Measurements from ENCODE around the gene DTNBP1. TPM values are rescaled to one million over a fixed set of nuclear protein-coding genes. Genes with fewer than 3 reads are reported as not detected.

The DTNBP1 gene
- total RNA-seq, 1 donor from 2014 or later, result 11.6 TPM

DNA sequence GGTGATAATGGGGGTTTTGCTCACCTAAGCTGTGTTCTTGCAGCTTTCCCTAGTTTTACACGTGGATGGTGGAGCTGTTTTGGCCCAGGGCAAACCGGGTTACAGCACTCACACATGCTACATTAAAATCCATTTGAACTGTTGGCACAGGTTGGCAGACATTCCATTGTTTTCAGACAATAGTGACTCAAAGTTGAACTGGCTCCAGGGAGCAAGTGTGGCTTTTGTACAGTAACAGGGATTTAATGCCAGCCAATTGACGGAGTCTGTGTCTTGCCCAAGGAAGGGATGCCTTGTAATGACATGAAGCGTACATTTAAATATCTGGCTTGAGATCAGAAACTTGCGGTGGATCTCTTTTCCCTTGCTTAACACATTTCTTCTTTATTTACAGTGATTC lies 183.1 kb downstream of the DTNBP1 start:
- peak; percentile 62 for DNase-seq

- no peak for DNase-seq
These were observed 185.1 kb downstream of the DTNBP1 start for GRCh38 chr6:15477746-15478145.

DNA sequence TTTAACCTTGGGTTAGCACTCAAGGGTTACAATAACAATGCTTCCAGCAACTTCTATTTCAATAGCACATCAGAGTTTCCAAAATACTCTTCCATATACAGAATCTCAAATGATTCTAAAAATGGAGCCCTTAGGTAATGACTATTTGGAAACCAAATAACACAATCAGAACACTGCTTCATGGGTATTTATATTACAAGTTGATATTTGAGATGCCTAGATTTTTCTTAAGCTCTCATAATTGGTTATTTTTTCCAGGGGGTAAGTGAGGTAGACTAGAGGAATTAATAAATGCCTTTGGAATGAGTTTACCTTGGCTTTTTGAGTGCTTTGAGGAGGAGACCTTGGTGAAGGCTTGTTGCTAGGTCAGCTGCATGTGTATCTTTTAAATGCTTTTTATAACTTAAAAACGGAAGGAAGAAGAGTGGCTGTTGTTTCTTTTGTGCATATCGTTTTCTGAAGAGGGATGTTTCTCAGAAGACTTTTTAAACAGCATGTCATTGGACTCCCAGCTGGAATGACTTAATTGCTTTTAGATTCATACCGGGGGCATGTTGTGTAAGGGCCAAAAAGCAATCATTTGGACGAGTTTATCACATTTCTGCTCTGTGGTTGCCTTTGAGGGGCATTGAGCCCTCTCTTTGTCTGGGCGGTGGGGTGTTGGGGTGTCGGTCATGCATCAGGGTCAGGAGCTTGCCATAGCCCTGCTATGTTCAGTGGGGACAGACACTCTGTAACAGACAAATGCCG lies 186.0 kb downstream of the DTNBP1 start:
- DNase-seq, result no peak

- DNase-seq, result no peak
These were observed 187.0 kb downstream of the DTNBP1 start for GRCh38 chr6:15475872-15476271.

DNA sequence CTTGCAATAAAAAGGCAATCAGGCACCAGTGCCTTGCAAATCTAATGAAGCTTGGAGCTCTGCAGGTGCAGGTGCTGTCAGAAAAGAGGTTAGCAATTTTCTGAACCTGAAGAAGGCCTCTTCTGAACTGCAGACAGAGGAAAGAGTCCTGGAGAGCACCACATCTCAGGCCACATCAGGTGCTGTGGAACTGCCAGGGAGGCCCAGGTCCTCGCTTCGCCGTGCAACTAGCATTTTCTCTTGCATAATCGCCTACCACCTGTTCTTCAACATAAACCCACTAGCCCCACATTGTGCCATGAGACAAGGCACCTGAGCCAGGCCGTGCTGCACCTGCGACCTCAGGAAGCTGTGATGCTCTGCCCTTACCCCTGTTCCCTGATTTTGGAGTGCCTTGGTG lies 187.6 kb downstream of the DTNBP1 start:
- DNase-seq, result no peak

DNA sequence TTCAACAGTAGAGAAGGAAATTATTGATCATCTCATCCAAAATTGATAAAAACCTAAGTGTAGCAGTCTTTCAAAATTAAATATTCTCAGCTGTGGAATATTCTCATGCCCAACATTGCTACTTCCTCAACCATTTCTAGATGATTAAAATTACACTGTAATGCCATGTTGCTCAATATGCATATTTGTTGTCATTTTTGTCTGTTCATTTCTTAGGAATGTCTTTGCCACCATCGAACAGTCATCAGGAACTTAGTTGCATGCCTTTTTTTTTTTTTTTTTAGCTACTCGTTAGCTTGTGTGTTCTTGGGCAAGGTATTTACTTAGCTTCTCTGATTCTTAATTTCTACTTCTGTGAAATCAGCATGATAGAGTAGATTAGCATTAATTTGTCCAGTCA lies 188.6 kb downstream of the DTNBP1 start:
- DNase-seq, result no peak

DNA sequence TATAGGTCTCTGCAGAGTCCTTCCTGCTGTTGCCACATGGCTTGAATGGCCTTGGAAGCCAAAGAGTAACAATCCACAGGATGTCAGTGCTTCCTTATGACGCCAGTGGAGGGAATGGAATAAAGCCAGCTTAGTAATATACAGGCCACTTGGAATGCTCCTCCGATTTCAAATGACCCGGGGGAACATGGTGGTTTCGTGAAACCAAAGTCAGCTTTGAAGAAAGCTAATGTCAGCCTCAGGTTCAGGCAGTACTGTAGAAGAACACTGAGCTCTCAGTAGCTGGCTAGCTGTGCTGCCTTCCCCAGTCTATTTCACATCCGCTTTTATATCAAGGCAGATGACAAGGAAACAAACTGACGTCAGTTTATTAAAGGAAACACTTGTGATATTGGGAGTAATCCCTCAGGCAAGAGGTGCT lies 189.1 kb downstream of the DTNBP1 start:
- no peak for DNase-seq

GRCh38 chr6:15473174-15473573 lies 189.7 kb downstream of the DTNBP1 start:
- DNase-seq, result no peak

Small RNAs within 50 kb of the gene (small RNA-seq; reads per million reads assigned to genes)
- gene RF00001 (ENCODE audit: low replicate concordance), result not detected

Measured in tongue (tissue), 3 donors.